Transverse colon (tissue), 4 donors: ENCODE data around the gene DNAI1. TPM values are rescaled to one million over a fixed set of nuclear protein-coding genes. Genes with fewer than 3 reads are reported as not detected.

Experiments used
- DNase-seq: peaks from one replicate; pipeline ENCODE4 v3.0.0-alpha.2; 2019
- H3K27ac ChIP-seq, 4 donors: fragments of 200-600 bp; sonication (generic); 2 replicates each; pipeline ENCODE4 v1.5.1; 2016 to 2018; ENCODE audit warnings: inconsistent platforms in 4 of 4
- H3K27me3 ChIP-seq: fragments of 200-600 bp; sonication (generic); 2 replicates; pipeline ENCODE4 v1.5.1; 2017; ENCODE audit warnings: inconsistent platforms
- H3K36me3 ChIP-seq, 4 donors: fragments of 200-600 bp; sonication (generic); 2 replicates each; pipeline ENCODE4 v1.5.1; 2017 to 2019; ENCODE audit warnings: inconsistent platforms in 4 of 4
- H3K4me1 ChIP-seq, 4 donors: fragments of 200-600 bp; sonication (generic); 2 replicates each; pipeline ENCODE4 v1.5.1; 2017 to 2020; ENCODE audit warnings: inconsistent platforms in 4 of 4
- H3K4me3 ChIP-seq, 4 donors: fragments of 200-600 bp; sonication (generic); 1 replicate in 1 of 4; 2 replicates in 3 of 4; pipeline versions ENCODE4 v1.5.1 to v1.6.1; 2017 to 2019; ENCODE audit warnings: inconsistent platforms in 4 of 4
- H3K9me3 ChIP-seq, 2 donors: fragments of 200-600 bp; sonication (generic); 2 replicates each; pipeline ENCODE4 v1.5.1; 2017 to 2019; ENCODE audit warnings: inconsistent platforms in 2 of 2
- CTCF ChIP-seq, 5 experiments: fragments of 200-600 bp in 3 of 5; fragments of 450-650 bp in 2 of 5; sonication (generic) in 3 of 5; IDR thresholded peaks; 1 replicate in 2 of 5; 2 replicates in 3 of 5; pipeline ENCODE4 v1.5.1; 2016 to 2017; ENCODE audit warnings: antibody characterized with exemption in 5 of 5, inconsistent platforms in 3 of 5, mild to moderate bottlenecking in 2 of 5, moderate library complexity in 1 of 5
- EP300 ChIP-seq: sonication (generic); formaldehyde crosslinking; IDR thresholded peaks from one replicate; pipeline ENCODE4 v1.6.1; 2017; ENCODE audit warnings: antibody characterized with exemption, low read depth
- POLR2A ChIP-seq: fragments of 450-650 bp; IDR thresholded peaks from one replicate; pipeline ENCODE4 v1.6.1; 2016; ENCODE audit warnings: antibody characterized with exemption, mild to moderate bottlenecking, moderate library complexity
- POLR2AphosphoS5 ChIP-seq, 3 donors: sonication (generic); formaldehyde crosslinking; IDR thresholded peaks; one replicate each; pipeline ENCODE4 v1.6.1; 2016; ENCODE audit warnings: antibody characterized with exemption in 3 of 3
- WGBS, 2 donors: methylation state at CpG; one replicate each; pipeline ENCODE4 v1.1.5; 2018; ENCODE audit warnings: low coverage in 1 of 2; 5-methylcytosine and 5-hydroxymethylcytosine counted together
- in situ Hi-C, 4 donors: fragments of 200-750 bp; cut with MboI; loops; one replicate each; pipeline versions ENCODE4 v1.15.0 to v1.15.1; 2017; ENCODE audit warnings: low sequenced_read_pairs in 3 of 4, low pct_ligation_motif_present in 1 of 4, low pct_unique_long_range_greater_than_20kb in 1 of 4
- intact Hi-C: fragments of 100-400 bp; cut with DNase I; formaldehyde crosslinking; loops from one replicate; pipeline ENCODE4 v1.15.1; 2023; ENCODE audit warnings: low total_unique reads
- total RNA-seq, 4 donors: library from RNA; depleted of rRNA; stranded (reverse); fragments of >200 nt; gene quantifications; one replicate each; pipeline ENCODE4 v1.1.0, GENCODE V29; 2016

Gene DNAI1
- total RNA-seq, 4 donors from 2014 or later: not detected

- Histone ChIP-seq H3K27ac (peak overlapping the region in 1 of 4 donors; percentile 87), H3K27me3 (peaks cover 11% of the 10 kb centered on the region), H3K36me3 (no peaks in the 10 kb centered on the region), H3K4me3 (peak overlapping the region in 1 of 4 donors; percentile 31), H3K9me3 (no peaks in the 10 kb centered on the region), H3K4me1 (peaks cover 8 to 23% (median 17%) of the 10 kb centered on the region in 4 donors)
- intact Hi-C loops (no loop called here), in situ Hi-C loops (no loop called here)
- TF ChIP-seq POLR2AphosphoS5 (IDR thresholded peaks at IDR 0.05) (no peak), EP300 (no peak), POLR2A (no peak), CTCF (IDR thresholded peaks at IDR 0.05) (no peak)
- DNase-seq: no peak
- 11 to 29% methylated on average over 3 to 11 of the region's 11 CpGs for WGBS, 2 donors
These were observed 345 bp downstream of the DNAI1 start for GRCh38 chr9:34458959-34459340.

GRCh38 chr9:34459356-34459755 is 751 bp downstream of the DNAI1 start:
- H3K27me3 ChIP-seq: peaks cover 11% of the 10 kb centered on the region
- no peaks in the 10 kb centered on the region for H3K9me3 ChIP-seq
- no peak overlapping the region for H3K27ac ChIP-seq
- in situ Hi-C loops (no loop called here), intact Hi-C loops (no loop called here)
- DNase-seq: no peak
- no peaks in the 10 kb centered on the region for H3K36me3 ChIP-seq
- 71 to 81% methylated on average over 2 to 14 of the region's 14 CpGs for WGBS, 2 donors
- TF ChIP-seq CTCF (IDR thresholded peaks at IDR 0.05) (no peak), EP300 (no peak), POLR2A (no peak), POLR2AphosphoS5 (IDR thresholded peaks at IDR 0.05) (no peak)
- no peak overlapping the region for H3K4me3 ChIP-seq
- H3K4me1 ChIP-seq: peaks cover 8 to 23% (median 17%) of the 10 kb centered on the region in 4 donors

- Histone ChIP-seq H3K27me3 (peaks cover 11% of the 10 kb centered on the region), H3K27ac (no peak overlapping the region), H3K4me3 (no peak overlapping the region), H3K36me3 (no peaks in the 10 kb centered on the region), H3K4me1 (peaks cover 8 to 23% (median 17%) of the 10 kb centered on the region in 4 donors), H3K9me3 (no peaks in the 10 kb centered on the region)
- 45% methylated on average over 3 of the region's 3 CpGs; no CpG with 5 or more reads in 1 of the 2 donors for WGBS, 2 donors
- no peak for TF ChIP-seq POLR2A
- no peak for TF ChIP-seq EP300
- TF ChIP-seq POLR2AphosphoS5 (IDR thresholded peaks at IDR 0.05): no peak
- TF ChIP-seq CTCF (IDR thresholded peaks at IDR 0.05): no peak
- intact Hi-C loops (no loop called here), in situ Hi-C loops (no loop called here)
- DNase-seq: no peak
These were observed 1.3 kb downstream of the DNAI1 start for GRCh38 chr9:34459941-34460340.

GRCh38 chr9:34463098-34463900 is 4.7 kb downstream of the DNAI1 start:
- no peaks in the 10 kb centered on the region for H3K36me3 ChIP-seq
- intact Hi-C loops: no loop called here
- no peak for DNase-seq
- no peak overlapping the region for H3K27ac ChIP-seq
- in situ Hi-C loops: no loop called here
- no peaks in the 10 kb centered on the region for H3K9me3 ChIP-seq
- H3K27me3 ChIP-seq: peaks cover 11% of the 10 kb centered on the region
- 24 to 37% methylated on average over 4 to 5 of the region's 5 CpGs for WGBS, 2 donors
- H3K4me3 ChIP-seq: no peak overlapping the region
- TF ChIP-seq POLR2A (no peak), EP300 (no peak), CTCF (IDR thresholded peaks at IDR 0.05) (no peak), POLR2AphosphoS5 (IDR thresholded peaks at IDR 0.05) (no peak)
- H3K4me1 ChIP-seq: peaks cover 0 to 4% (median 4%) of the 10 kb centered on the region in 4 donors
